DND-41 (cell line): ENCODE measurements around the gene KCNG2.

Source experiments
- ATAC-seq: fragments of 200-7000 bp; cut with Tn5 transposase; 3 replicates; pipeline ENCODE4 v1.9.1; 2021; ENCODE audit warnings: low read depth; ENCODE audit not compliant: insufficient read depth
- DNase-seq: peaks from one replicate; pipeline ENCODE4 v3.0.0-alpha.2; 2020
- H2AFZ ChIP-seq: 2 replicates; pipeline ENCODE4 v1.6.0; 2012; ENCODE audit warnings: low read depth, low read length
- H3K27ac ChIP-seq: 2 replicates; pipeline ENCODE4 v1.5.1; 2012; ENCODE audit warnings: low read length, inconsistent platforms
- H3K27me3 ChIP-seq: fragments of 200-600 bp; sonication (generic); 2 replicates; pipeline ENCODE4 v1.6.0; 2012; ENCODE audit warnings: low read length, mild to moderate bottlenecking, inconsistent platforms; ENCODE audit not compliant: insufficient read depth, poor library complexity
- H3K36me3 ChIP-seq: 2 replicates; pipeline ENCODE4 v1.5.1; 2012; ENCODE audit warnings: low read length, inconsistent platforms; ENCODE audit not compliant: insufficient read depth
- H3K4me1 ChIP-seq: 2 replicates; pipeline ENCODE4 v1.5.1; 2012; ENCODE audit warnings: mild to moderate bottlenecking, low read length; ENCODE audit not compliant: insufficient read depth
- H3K4me2 ChIP-seq: 2 replicates; pipeline ENCODE4 v1.6.0; 2012; ENCODE audit warnings: mild to moderate bottlenecking, moderate library complexity, low read length, inconsistent platforms; ENCODE audit not compliant: insufficient read depth
- H3K4me3 ChIP-seq, 2 experiments: fragments of 200-600 bp in 1 of 2; shearing (Covaris generic) in 1 of 2; 2 replicates each; pipeline ENCODE4 v1.5.1; 2012 to 2016; ENCODE audit warnings: inconsistent platforms in 2 of 2, low read length in 2 of 2, mild to moderate bottlenecking in 2 of 2, low read depth in 1 of 2, moderate library complexity in 1 of 2
- H3K79me2 ChIP-seq: 2 replicates; pipeline ENCODE4 v1.6.0; 2012; ENCODE audit warnings: low read length, inconsistent platforms; ENCODE audit not compliant: insufficient read depth
- H3K9ac ChIP-seq: 2 replicates; pipeline ENCODE4 v1.6.0; 2012; ENCODE audit warnings: low read depth, mild to moderate bottlenecking, inconsistent platforms, low read length, moderate library complexity
- H3K9me3 ChIP-seq: 2 replicates; pipeline ENCODE4 v1.5.1; 2012; ENCODE audit warnings: low read length, moderate library complexity, mild to moderate bottlenecking, inconsistent platforms; ENCODE audit not compliant: insufficient read depth, severe bottlenecking
- H4K20me1 ChIP-seq: 2 replicates; pipeline ENCODE4 v1.6.0; 2012; ENCODE audit warnings: low read length; ENCODE audit not compliant: insufficient read depth
- EZH2 ChIP-seq: IDR thresholded peaks from 3 replicates; pipeline ENCODE4 v1.6.1; 2012; ENCODE audit warnings: borderline replicate concordance, low read depth, mild to moderate bottlenecking, moderate library complexity, low read length, inconsistent platforms; ENCODE audit not compliant: severe bottlenecking
- TF ChIP-seq, protein P1 (sequence below): IDR thresholded peaks from 2 replicates; pipeline ENCODE4 v1.5.1; 2012; ENCODE audit warnings: borderline replicate concordance, low read length, moderate library complexity, mild to moderate bottlenecking; ENCODE audit not compliant: poor library complexity, severe bottlenecking; ENCODE audit errors: extremely low read depth

The KCNG2 gene

DNA sequence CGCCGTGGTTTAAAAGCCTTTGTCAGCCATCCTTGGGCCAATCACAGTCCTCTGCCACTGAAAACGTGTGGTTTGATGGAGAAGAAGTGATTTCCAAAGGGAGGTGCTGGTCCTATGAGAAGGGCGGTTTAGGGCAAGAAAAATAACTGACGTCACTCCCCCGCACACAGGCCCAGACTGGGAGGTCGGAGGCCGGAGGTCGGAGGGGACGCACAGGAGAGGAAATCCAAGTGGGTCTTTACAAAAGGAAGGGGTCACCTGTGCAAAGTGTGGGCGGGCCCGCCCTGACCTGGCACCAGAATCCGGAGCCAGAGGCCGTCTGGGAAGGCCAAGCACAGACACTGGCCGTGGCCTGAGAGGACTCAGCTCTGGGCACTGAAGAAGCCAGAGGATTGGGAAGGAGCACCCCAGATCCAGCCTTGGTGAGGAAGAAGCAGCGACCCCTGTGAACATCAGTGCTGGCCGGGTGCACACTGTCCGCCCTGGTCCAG is 18.0 kb upstream of the KCNG2 start:
- H3K27ac ChIP-seq = no peak overlapping the region
- no peak for TF ChIP-seq EZH2
- TF ChIP-seq, protein P1, sequence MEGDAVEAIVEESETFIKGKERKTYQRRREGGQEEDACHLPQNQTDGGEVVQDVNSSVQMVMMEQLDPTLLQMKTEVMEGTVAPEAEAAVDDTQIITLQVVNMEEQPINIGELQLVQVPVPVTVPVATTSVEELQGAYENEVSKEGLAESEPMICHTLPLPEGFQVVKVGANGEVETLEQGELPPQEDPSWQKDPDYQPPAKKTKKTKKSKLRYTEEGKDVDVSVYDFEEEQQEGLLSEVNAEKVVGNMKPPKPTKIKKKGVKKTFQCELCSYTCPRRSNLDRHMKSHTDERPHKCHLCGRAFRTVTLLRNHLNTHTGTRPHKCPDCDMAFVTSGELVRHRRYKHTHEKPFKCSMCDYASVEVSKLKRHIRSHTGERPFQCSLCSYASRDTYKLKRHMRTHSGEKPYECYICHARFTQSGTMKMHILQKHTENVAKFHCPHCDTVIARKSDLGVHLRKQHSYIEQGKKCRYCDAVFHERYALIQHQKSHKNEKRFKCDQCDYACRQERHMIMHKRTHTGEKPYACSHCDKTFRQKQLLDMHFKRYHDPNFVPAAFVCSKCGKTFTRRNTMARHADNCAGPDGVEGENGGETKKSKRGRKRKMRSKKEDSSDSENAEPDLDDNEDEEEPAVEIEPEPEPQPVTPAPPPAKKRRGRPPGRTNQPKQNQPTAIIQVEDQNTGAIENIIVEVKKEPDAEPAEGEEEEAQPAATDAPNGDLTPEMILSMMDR = no peak

DNA sequence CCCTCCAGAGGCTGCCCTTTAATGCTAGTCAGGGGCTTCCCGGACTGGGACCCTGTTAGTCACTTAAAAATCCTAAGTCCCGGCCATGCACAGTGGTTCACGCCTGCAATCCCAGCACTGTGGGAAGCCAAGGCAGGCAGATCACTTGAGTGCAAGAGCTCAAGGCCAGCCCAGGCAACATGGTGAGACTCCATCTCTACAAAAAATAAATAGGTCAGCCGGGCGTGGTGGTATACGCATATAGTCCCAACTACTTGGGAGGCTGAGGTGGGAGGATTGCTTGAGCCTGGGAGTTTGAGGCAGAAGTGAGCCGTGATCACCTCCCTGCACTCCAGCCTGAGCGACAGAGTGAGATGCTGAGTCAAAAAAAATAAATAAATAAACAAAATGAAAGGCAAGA is 17.2 kb upstream of the KCNG2 start:
- Histone ChIP-seq H3K27ac (no peak overlapping the region), H4K20me1 (no peaks in the 10 kb centered on the region), H2AFZ (no peak overlapping the region), H3K36me3 (no peaks in the 10 kb centered on the region), H3K79me2 (no peaks in the 10 kb centered on the region), H3K27me3 (no peaks in the 10 kb centered on the region), H3K9me3 (no peaks in the 10 kb centered on the region), H3K9ac (no peak overlapping the region), H3K4me3 (no peak overlapping the region), H3K4me1 (no peaks in the 10 kb centered on the region), H3K4me2 (no peak overlapping the region)
- TF ChIP-seq, protein P1 = no peak
- TF ChIP-seq EZH2 = no peak
- no peak for DNase-seq
- no peak for ATAC-seq

More for the DNA sequence above, 18.0 kb upstream of the KCNG2 start:
- no peaks in the 10 kb centered on the region for H3K79me2 ChIP-seq
- H3K4me2 ChIP-seq = no peak overlapping the region
- no peaks in the 10 kb centered on the region for H3K4me1 ChIP-seq
- DNase-seq (no peak), ATAC-seq (no peak)
- H2AFZ ChIP-seq = no peak overlapping the region
- no peaks in the 10 kb centered on the region for H3K9me3 ChIP-seq
- no peaks in the 10 kb centered on the region for H3K36me3 ChIP-seq
- H3K4me3 ChIP-seq = no peak overlapping the region
- no peak overlapping the region for H3K9ac ChIP-seq
- no peaks in the 10 kb centered on the region for H3K27me3 ChIP-seq
- H4K20me1 ChIP-seq = no peaks in the 10 kb centered on the region

DNA sequence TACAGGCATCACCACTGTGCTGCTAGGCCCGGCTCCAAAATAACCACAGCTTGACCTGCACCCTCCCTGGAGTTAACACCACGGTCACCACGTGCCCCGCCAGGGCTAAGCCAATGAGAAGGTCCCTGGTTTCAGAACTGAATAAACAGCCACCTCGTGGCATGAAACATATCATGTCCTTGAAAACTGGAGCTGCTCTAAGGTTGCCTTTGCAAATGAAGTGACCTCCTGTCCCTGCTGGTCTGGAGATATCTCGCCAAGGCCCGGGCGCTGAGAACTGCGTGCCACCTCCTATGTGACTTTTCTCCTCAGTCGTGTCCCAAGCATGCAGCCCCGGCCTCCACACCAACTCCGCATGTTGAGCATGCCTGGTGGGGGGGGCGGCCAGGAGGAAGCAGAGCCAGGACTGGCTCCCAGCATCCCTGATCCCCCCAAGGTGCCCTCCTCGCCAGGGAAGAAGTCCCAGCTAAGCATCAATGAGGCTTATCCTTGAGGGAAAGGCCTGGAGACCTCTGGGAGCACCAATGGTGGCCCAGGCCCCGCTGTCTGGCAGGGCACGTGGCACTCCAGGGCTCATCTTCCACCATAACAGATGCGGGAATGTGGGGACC is 16.3 kb upstream of the KCNG2 start:
- Histone ChIP-seq H3K79me2 (no peaks in the 10 kb centered on the region), H4K20me1 (no peaks in the 10 kb centered on the region), H3K4me2 (no peak overlapping the region), H3K36me3 (no peaks in the 10 kb centered on the region), H3K27ac (no peak overlapping the region), H2AFZ (no peak overlapping the region), H3K9ac (no peak overlapping the region), H3K4me3 (no peak overlapping the region), H3K9me3 (no peaks in the 10 kb centered on the region), H3K4me1 (no peaks in the 10 kb centered on the region), H3K27me3 (no peaks in the 10 kb centered on the region)
- ATAC-seq (no peak), DNase-seq (no peak)
- TF ChIP-seq, protein P1 = no peak
- TF ChIP-seq EZH2 = no peak
